HG02840 (cell line): ENCODE results near the gene SAT2.
"Not testable (repeated sequence)": the region's sequence is repeated elsewhere in the genome, so short reads cannot be mapped to it uniquely, and the experiment has no call there.

Source experiments
- ATAC-seq: cut with Tn5 transposase; IDR thresholded peaks from one replicate; pipeline ENCODE4 v1.9.1; 2021; ENCODE audit warnings: mild to moderate bottlenecking, moderate library complexity, moderate number of reproducible peaks; ENCODE audit not compliant: unreplicated experiment, low FRiP score

The SAT2 gene

DNA sequence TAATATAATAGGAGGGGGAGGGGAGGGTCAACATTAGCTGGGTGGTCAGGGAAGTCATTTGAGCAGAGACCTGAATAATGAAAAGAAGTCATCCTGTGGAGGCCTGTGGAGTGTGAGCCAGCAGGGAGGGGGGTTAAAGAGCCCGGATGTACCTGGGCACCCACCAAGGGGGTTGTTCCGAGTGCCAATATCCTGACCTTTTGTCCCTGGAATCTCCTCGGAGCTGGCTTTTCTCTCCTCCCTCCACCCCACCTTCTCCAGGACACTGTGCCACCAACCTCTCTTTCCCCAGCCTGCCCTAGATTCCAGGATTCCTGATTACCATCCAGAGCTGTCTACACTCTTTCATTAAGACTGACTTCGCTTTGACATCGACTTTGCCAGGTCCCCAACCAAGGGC lies 8.5 kb upstream of the SAT2 start:
- ATAC-seq, result no peak

DNA sequence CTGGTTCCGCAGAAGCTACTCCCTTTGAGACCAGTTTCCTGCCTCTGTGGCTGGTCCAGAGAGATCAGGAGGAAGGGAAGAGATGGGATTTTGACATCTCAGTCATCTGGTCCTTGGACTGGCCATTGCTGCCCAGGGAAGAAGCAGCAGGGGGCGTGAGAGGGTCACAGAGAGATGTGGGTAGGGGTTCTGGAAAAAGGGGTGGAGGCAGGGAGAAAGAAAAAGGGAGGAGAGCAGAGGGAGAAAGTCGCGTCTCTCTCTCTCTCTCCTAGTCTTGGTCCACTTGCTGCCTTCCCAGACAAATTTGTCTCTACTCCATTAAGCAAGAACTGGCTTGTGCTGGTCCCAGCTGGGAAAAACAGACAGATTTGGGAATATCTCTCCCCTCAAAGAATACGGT lies 6.8 kb upstream of the SAT2 start:
- no peak for ATAC-seq

DNA sequence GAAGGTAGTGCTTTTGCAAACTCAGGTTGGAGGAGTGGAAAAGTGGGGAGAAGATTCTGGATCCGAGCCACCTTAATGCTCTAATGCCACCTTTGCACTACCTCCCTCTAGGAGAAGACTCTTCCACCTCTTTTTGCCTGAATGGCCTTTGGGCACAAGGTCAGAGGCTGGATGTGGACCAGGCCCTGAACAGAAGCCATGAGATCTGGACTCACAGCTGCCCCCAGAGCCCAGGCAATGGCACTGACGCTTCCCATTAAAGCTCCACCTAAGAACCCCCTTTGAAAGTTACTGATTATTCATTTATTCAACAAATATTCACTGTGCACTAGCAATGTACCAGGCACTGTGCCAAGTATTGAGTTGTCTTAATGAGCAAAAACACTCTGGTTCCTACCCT lies 5.5 kb upstream of the SAT2 start:
- ATAC-seq, result no peak

DNA sequence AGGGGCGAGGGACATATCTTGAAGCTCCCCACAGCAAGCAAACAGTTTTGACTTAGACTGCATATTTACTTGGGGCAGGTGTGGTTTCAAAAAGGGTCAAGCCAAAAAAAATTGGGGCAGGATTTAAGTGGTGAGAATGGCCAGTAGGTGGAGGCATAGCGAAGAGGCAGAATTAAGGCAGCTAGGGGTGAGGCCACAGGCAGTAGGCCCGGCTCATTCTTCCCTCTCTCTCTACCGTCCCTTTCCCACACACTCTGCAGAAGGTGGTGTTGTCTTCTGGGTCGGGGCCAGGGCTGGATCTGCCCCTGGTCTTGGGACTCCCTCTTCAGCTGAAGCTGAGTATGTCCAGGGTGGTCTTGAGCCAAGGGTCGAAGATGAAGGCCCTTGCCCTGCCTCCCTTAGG lies 4.9 kb upstream of the SAT2 start:
- ATAC-seq, result no peak

DNA sequence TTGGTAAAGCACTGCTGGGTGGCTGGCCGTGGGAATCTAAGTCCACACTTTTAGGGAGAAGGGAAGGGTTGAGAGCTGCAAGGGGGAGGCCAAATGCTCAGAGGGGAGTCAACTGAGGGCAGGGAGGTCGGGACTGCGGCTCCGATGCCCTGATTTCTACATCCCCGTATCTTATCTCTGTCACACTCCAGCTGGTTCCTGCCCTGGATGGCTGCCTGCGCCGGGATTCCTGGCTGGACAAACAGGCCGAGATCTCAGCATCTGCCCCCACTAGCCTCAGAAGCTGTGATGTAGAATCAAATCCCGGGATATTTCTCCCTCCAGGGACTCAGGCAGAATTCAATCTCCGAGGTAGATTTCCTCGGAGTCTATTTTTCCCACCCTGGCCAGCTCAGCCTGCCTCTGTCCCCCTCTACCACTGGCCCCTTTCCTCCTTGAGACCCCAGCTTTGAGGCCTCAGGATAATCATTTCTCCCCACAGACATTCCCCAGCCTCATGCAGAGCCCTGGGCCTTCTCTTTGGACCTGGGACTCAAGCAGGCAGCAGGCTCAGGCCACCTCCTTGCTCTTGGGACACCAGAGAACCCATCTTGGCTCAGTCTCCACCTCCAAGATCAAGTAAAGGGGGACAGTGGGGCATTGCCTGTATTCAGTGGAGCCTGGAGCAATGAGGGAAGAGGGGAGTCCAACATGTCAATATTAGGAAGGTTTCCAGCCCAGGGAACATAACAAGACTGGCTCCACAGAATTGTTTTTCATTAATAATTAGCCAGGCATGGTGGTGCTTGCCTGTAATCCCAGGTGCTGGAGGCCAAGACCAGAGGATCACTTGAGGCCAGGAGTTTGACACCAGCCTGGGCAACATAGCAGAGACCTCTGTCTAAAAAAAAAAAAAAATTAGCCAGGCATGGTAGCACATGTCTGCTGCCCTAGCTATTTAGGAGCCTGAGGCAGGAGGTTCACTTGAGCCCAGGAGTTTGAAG lies 4.1 kb upstream of the SAT2 start:
- no peak for ATAC-seq

DNA sequence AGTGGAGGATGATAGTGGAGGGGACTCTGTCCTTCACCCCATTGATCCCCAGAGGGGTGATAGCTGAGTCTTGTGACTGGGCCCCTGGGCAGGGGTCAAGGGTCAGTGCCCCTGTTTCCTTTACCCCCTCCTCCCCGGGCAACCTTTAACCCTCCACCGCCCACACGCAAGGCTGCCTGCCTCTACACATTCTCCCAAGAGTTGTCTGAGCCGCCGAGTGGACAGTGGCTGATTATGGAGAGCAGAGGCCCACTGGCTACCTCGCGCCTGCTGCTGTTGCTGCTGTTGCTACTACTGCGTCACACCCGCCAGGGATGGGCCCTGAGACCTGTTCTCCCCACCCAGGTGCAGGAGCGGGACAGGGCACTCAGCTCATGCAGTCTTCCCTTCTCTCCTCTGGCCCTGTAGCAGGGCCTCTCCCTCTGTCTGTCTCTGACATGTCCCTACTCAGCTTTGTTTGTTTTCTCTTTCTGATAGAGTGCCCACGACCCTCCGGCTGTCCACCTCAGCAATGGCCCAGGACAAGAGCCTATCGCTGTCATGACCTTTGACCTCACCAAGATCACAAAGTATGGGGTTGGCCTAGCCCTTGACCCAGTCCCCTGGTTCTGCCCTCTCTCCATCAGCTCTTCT lies 2.4 kb upstream of the SAT2 start, which contains the start of gene SHBG:
SHBG (plus strand) TSS at position 197 of the 633 bp plus-strand sequence; CDS start at position 235, 38 bp downstream.
- ATAC-seq, result no peak

DNA sequence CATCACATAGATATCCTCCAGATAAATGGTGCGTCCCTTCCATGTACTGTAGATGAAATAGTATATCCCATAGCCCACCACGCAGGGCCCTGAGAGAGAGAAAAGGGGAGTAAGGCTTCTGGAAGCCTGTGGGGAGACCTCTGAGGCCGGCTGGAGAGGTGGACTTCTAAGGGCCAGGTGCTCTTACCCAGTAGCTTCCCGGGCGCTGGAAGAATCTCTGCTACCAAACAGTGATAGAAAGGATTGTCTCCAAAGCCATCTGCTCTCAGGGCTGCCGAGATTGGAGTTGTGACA lies 718 bp downstream of the SAT2 start:
- ATAC-seq, result no peak

DNA sequence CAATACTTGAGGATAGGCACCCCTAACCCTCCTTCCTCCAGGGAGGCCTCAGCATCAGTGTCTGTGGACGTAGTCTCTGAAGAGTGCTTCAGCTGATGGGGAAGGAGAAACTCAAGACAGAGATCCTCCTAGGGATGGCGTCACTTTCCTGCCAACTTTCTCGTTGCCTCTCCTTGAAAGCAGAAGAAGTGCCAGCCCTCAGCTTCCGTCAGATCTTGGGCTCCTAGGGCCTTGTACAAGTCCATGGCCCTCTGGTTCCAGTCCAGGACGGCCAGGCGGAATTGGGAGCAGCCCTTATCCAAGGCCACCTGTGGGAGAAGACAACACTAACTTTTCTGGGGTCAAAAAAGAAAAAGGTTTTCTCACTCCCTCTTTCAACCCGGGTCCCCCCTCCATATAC lies 1.3 kb downstream of the SAT2 start:
- no peak for ATAC-seq

DNA sequence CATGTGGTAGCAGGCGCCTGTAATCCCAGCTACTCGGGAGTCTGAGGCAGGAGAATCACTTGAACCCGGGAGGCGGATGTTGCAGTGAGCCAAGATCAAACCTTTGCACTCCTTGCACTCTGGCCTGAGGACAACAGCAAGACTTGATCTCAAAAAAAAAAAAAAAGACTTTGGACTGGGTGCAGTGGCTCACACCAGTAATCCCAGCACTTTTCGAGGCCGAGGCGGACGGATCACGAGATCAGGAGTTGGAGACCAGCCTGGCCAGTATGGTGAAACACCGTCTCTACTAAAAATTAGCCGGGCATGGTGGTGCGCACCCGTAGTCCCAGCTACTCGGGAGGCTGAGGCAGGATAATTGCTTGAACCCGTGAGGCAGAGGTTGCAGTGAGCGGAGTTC lies 1.9 kb downstream of the SAT2 start:
- not testable (repeated sequence) for ATAC-seq

DNA sequence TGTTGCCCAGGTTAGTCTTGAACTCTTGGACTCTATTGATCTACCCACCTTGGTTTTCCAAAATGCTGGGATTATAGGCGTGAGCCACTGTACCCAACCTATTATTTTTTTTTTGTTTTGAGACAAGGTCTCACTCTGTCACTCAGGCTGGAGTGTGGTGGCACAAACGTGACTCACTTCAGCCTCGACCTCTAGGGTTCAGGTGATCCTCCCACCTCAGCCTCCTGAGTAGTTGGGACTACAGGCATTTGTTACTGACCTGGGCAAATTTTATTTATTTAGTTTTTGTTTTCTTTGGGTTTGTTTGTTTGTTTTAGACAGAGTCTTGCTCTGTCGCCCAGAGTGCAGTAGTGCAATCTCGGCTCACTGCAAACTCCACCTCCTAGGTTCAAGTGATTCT lies 4.0 kb downstream of the SAT2 start:
- no peak for ATAC-seq

DNA sequence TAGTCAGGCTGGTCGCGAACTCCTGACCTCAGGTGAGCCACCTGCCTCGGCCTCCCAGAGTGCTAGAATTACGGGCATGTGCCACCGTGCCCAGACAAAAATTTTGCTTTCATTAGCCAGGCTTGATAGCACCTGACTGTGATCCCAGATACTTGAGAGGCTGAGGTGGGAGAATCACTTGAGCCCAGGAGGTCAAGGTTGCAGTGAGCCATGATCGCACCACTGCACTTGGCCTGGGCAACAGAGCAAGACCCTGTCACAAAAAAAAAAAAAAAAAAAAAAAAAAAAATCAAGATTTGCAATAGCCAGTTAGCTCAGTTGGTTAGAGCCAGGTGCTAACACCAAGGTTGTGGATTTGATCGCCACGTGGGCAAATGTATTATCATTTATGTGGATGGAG lies 6.8 kb downstream of the SAT2 start:
- no peak for ATAC-seq

DNA sequence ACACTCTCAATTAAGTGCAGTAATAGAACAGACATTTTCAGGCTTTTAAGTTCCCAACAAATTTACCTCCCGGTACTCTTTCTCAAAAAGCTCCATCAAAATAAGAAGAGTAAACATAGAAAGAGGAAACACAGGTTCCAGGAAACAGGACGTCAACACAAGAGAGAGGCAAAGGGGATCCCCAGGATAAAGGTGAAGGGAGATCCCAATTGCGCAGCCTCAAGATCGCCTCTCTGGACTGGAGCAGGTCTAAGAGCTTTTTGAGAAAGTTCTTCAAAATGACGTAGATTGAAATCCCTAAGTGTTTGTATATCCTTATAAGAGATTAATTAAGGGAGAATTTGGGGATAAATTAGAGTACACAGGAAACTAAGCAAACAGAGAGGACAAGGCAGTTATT lies 9.0 kb downstream of the SAT2 start:
- ATAC-seq, result no peak

DNA sequence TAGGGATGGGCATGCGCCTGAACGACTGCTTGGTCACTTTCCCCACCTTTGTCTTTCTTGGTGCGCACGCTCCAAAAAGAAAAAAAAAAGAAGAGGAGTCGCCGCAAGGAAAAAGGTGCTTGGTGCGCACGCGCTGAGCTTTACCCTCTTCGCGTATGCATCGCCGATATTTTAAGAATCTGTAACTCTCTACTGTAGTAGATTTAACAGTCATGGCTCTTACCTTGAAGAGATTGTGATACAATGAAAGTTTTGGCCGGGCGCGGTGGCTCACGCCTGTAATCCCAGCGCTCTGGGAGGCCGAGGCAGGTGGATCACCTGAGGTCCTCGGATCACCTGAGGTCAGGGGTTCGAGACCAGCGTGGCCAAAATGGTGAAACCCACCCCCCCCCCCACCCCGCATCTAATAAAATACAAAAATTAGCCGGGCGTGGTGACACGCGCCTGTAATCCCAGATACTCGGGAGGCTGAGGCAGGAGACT lies 12.3 kb downstream of the SAT2 start:
- no peak for ATAC-seq

DNA sequence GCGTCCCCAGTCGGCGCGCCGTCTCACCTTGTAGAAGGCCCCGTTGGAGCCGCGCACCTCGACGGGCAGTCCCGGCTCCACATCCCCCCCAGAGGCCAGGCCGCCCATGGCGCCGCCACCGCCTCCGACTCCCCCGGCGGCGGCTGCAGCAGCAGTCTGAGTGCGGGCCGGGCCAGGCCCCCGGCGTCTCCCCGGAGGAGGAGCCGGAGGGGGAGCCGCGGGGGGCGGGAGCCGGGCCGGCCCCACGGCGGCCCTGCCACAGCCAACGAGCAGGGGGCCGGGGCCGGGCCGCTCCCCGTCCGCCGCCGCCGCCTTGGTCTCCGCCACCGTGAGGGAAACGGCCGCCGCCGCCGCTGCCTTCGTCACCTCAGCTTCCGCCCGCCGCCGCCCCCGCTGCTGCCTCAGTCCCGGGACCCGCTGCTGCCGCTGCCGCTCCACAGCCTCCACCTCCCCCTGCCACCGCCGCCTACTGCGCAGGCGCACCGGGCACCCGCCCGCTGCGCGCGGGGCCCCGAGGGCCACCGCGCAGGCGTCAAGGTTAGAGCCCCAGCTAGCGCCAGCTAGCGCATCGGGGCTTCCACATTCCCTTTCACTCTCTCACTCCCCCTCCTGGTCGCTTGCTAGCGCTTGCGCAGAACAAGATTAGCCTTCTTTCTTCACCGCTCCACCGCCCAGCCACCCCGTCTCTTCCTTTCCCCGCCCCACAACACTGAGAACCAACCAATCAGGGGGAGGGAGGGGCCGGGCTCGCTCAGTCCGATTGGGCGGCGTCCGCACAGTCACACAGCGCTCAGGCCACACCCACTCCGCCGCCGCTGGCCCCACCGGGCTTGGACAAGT lies 13.0 kb downstream of the SAT2 start, which contains the start of gene FXR2:
FXR2 (minus strand) TSS at position 473 of the 840 bp plus-strand sequence; CDS start at position 108, 365 bp downstream.
- ATAC-seq, result peak; percentile 88

DNA sequence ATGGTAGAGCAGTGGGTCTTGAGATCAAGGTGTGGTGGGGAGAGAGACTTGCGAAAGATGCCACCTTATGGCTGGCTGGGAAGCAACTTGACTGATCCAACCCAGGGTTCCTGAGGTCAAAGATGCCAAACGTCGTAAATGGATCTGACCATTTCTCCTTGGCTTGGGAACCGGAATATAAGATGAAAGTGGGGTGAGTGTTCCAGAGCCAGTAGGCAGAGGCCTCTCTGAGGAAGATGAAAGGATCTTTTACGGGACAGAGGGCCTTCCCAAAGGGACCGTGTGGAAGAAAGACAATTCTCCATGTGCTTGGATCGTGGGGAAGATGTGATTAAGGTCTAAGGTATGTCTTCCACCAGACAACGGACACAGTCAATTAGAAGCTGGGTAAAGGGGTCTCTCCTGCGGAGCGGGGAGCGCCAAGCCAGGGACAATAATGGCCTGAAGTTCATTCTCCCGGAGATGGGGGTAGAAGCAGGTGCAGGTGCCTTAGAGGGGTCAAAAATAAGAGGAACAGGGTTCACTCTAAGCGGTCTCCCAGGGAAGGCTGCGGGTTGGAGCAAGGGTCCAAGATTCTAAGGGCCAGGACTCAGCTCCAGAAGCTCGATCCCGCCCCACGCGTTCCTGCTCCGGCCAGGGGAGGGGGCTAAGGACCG lies 13.7 kb downstream of the SAT2 start:
- no peak for ATAC-seq

DNA sequence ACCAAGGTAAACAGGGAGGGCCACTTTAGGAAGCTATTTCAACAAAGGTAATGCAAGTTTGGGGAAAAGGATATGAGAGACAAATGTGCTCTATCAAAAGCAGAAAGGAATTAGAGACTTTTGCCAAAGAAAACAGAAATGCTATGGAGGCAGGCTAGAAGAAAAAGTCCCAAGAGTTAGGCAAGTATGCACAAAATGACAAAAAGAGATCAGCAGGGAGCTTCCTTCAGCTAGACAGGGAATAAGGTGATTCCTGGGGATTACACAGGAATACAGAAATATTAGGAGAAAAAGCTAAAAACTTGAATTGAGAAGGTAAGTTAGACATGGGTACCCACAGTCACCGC lies 15.4 kb downstream of the SAT2 start:
- ATAC-seq, result no peak

DNA sequence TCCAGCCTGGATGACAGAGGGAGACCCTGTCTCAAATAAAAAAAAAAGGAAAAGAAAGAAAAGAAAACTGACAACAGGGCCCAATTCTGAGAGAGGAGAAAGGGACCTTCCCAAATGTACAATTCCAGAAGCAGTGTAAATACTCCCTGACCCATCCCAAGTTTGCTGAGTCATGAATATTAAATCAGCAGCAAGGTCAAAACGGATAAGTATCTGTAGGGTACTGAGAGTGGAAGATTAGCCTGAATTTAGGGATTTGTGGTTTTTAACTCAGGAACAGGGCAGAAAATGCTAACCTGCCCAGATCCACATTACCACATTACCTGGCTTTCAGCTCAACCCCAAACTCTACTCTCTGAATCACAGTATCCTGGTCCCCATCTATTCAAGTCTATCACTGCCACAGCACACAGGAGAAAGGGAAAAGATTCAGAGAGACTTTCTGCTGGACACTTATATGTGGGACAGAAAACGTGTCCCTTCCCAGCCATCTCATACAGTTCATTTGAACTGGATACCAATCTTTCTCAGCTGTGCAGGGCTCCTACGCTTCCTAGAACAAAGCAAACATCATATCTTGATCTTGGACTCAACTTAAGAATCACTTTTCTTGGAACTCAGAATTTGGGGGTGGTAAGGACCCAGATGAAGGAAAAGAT lies 15.9 kb downstream of the SAT2 start:
- ATAC-seq, result no peak

DNA sequence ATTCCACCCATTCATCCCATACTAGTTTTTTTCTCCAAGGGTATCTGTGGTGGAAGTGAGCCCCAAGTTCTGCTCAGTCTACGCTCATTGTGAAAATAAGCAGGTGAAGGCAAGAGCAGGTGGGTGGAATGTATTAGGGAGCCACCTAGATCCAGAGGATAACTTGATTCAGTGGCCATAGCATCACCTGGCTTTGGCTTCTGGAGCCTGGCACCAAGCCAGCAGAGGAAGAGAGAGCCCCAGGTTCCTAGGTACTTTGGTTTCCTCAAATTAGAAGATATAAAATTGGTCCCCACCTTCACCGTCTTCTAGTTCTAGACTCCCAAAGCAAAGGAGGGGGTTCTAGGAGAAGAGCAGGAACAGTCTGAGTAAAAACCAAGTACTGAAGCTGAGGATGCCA lies 17.0 kb downstream of the SAT2 start:
- no peak for ATAC-seq

DNA sequence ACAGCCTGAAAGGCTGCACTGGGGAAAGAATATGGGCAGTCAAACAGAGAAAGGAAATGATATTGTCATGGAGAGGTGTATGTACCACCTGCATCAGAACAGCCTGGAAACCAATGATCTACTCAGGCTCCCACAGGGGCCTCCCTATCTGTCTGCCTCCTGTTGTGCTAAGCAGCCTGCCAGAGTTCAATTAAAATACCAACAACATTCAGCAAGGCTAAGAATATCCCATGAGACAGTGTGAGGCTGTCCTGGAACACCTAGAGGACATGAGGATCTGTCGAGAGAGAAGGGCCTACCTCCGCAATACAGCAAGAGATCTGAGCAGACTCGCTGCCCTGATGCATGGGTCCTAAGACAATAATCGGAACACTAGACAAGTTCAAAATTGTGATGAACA lies 21.3 kb downstream of the SAT2 start:
- no peak for ATAC-seq

DNA sequence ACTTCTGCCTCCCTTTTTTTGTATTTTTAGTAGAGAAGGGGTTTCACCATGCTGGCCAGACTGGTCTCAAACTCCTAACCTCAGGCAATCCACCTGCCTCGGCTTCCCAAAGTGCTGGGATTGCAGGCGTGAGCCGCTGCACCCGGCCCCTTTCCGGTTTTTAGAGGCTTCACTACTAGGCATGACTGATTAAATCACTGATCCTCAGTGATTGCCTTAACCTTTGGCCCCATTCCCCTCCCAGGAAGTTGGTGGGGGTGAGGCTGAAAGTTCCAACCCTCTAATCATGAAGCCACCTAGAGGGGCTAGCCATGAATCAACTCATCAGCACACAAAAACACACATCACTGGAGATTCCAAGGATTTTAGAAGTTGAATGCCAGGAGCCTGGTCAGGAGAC lies 30.1 kb downstream of the SAT2 start:
- not testable (repeated sequence) for ATAC-seq
